Measurements from ENCODE around the gene CUX1. TPM values are rescaled to one million over a fixed set of nuclear protein-coding genes. Genes with fewer than 3 reads are reported as not detected.

The CUX1 gene
- total RNA-seq, 4 donors from 2014 or later, result 42.8 to 59.0 (median 47.4) TPM

DNA sequence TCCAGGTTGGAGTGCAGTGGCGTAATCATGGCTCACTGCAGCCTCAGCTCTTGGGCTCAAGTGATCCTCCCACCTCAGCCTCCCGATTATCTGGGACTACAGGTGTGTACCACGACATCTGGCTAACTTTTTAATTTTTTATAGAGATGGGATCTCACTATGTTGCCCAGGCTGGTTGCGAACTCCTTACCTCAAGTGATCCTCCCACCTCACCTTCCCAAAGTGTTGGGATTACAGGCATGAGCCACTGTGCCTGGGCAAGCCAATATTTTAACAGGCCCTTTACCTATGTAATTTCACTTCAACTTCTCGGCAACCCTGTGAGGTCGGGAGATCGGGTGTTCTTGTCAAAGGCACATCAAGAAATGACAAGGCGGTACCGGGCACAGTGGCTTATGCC is 146.3 kb downstream of the CUX1 start:
- TF ChIP-seq, protein P1, sequence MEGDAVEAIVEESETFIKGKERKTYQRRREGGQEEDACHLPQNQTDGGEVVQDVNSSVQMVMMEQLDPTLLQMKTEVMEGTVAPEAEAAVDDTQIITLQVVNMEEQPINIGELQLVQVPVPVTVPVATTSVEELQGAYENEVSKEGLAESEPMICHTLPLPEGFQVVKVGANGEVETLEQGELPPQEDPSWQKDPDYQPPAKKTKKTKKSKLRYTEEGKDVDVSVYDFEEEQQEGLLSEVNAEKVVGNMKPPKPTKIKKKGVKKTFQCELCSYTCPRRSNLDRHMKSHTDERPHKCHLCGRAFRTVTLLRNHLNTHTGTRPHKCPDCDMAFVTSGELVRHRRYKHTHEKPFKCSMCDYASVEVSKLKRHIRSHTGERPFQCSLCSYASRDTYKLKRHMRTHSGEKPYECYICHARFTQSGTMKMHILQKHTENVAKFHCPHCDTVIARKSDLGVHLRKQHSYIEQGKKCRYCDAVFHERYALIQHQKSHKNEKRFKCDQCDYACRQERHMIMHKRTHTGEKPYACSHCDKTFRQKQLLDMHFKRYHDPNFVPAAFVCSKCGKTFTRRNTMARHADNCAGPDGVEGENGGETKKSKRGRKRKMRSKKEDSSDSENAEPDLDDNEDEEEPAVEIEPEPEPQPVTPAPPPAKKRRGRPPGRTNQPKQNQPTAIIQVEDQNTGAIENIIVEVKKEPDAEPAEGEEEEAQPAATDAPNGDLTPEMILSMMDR (IDR thresholded peaks at IDR 0.05; ENCODE audit: low read depth), result no peak

DNA sequence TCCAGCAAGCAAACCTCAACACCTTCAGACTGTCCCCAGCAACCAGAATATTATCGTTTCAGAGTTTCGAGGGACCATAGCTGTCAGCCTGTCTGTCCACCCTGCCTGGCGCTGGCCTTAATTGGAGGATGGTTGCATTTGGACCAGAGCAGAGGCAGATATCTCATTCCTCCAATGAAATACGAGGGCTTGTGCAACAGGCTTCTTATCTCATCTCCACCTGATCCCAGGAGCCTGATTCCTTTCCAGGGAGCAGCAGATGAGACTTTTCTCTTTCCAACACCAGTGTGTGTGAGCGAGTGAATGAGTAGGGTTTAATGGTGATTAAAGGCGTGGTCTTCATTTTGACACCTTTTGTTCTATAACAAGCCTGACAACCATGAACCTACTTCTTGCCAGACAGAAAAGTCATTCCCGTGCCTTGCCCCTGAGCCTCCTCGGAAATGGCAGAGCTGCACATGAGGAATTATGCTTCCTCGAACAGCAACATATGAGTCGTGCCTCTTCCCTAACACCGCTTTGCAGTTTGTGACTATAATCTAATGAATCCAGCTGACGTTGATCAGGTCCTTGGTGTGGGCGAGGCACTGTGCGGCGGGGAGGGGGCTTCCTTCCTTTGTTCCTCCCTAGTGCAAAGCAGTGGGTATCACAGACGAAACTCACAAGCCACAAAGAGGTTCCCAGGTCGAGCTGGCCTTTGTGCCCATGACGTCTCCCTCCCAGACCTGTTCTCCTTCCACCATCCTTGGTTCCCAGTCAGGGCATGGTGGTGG is 147.4 kb downstream of the CUX1 start:
- TF ChIP-seq, protein P1 (IDR thresholded peaks at IDR 0.05; ENCODE audit: low read depth), result no peak

DNA sequence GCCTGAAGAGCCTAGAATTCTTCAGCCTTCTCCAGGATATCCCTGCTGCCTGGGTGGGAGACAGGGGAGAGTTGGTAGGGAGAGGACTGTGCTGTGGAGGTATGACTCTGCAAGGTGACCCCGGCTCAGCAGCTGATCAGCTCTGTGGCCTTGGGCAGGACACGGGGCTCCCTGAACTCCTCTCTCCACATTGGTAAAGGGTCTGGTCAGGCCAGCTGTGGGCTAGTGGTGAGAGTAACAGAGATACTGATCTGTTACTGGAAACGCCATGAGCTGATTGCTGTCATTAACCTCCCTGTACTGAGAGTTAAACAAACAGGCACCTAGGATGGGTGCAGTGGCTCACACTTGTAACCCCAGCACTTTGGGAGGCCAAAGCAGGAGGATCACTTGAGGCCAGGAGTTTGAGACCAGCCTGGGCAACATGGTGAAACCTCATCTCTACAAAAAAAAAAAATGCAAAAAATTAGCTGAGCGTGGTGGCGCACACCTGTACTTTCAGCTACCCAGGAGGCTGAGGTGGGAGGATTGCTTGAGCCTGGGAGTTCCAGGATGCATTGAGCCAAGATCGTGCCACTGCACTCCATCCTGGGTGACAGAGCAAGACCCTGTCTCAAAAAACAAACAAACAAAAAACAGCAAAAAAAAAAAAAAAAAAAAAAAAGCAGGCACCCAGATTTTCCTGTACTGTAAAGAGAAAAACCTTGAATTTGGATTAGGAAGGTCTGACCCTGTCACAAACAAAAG is 151.5 kb downstream of the CUX1 start:
- TF ChIP-seq, protein P1 (IDR thresholded peaks at IDR 0.05; ENCODE audit: low read depth), result no peak

DNA sequence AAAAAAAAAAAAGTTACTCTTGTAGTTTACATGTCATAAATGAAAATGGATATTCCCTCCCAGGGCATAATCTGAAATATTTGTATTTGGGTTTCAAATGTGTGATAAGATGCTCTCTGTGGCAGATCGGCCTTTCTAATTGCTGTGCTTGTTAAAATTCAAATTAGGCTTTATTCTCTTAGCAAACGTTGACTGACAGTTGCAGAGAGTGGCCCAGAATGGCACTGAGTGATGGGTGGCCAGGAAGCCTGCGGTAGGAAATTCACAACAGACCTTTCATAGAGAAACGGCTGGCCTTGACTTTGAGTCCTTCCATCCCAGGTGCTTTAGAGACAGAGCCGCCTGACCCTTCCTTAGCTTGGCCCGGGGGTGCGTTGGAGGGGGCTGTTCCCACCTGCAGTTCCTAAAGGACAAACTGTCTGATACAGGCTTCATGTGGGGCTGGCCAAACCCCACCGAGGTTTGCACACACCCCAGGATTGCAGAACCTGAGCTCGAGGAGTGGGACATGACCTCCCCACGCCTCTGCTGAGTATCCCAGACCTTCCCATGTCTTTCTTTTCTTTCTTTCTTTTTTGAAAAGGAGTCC is 152.7 kb downstream of the CUX1 start:
- TF ChIP-seq, protein P1 (IDR thresholded peaks at IDR 0.05; ENCODE audit: low read depth), result no peak

DNA sequence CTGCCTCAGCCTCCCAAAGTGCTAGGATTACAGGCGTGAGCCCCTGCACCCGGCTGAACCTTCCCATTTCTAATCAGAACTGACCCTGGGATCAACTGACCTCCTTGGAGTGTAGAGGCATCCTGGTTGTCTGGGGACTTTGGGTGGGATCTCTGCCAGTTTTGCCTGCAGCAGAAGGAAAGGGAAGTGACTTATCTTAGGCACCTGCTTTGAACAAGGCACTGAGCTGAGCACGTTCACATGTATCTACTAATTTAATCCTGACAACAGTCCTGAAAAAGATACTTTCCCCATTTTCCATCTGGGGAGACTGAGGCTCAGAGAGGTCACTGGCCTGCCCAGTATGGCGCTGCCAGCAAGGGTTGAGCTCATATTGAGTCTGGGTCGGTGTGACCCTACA is 153.4 kb downstream of the CUX1 start:
- TF ChIP-seq, protein P1 (IDR thresholded peaks at IDR 0.05; ENCODE audit: low read depth), result no peak

DNA sequence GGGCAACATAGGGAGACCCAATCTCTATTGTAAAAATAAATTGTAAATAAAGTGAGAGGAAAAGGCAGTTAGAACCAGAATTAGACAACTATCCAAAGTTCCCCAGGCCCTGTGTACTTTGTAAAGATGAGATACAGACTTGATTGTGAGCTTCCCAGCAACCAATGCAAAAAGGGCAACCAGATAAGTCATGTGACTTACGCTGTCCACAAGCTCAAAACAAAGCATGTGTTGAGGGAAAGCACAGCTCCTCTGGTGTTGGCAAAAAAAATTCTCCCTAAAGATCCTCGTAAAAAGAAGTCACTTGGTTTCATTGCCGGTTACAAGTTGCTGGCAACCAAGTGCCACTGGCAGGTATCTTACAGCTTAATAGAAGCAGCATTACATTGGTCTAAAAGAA is 154.0 kb downstream of the CUX1 start:
- TF ChIP-seq, protein P1 (IDR thresholded peaks at IDR 0.05; ENCODE audit: low read depth), result no peak

DNA sequence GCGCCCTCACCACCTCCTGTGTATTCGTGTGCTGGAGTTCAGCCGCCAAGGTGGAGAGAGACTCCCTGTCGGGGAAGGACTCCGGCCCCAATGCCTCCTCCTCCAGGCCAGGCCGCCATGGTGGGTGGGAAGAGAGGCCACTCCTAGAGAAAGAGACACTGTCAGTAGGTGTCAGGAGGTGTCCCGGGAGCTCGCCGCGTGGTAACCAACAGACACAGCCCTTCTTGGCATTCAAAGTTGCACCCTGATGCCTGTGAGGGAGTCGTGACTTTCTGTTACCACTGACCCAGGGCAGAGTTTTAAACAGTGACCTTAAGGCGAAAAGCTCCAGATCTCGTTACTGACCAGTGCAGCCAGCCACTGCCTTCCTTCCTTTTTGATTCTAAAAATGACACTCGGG is 155.2 kb downstream of the CUX1 start:
- TF ChIP-seq, protein P1 (IDR thresholded peaks at IDR 0.05; ENCODE audit: low read depth), result no peak

All from subcutaneous adipose tissue (tissue), 4 donors.